H1 (cell line): Measurements from ENCODE around the gene TPRN. TPM values are rescaled to one million over a fixed set of nuclear protein-coding genes. Genes with fewer than 3 reads are reported as not detected.

ENCODE experiments used
- CTCF ChIA-PET: fragments of 300-600 bp; sonication (Branson Sonifier 250); formaldehyde crosslinking; loops from one replicate; lab custom pipeline; 2021; ENCODE audit not compliant: partially characterized antibody; lab: Charles Lee
- POLR2A ChIA-PET: fragments of 300-600 bp; sonication (Branson Sonifier 250); formaldehyde crosslinking; loops from one replicate; lab custom pipeline; 2021; ENCODE audit warnings: inconsistent platforms; ENCODE audit not compliant: partially characterized antibody; lab: Charles Lee
- DNase-seq, 2 experiments: peaks; one replicate each; pipeline versions ENCODE4 v3.0.0 to v3.0.0-alpha.2; 2010 to 2022; ENCODE audit warnings: low spot score in 2 of 2, low read depth in 1 of 2, mixed read lengths in 1 of 2
- FAIRE-seq: peaks from 2 replicates; lab custom pipeline; 2011; peaks lifted over from hg19 to GRCh38; lab: Jason Lieb, UNC
- H2AFZ ChIP-seq: 2 replicates; pipeline ENCODE4 v1.8.1; 2012; ENCODE audit warnings: low read length, inconsistent platforms
- H2AK5ac ChIP-seq: 2 replicates; pipeline ENCODE4 v1.6.1; 2013; ENCODE audit warnings: low read depth, low read length
- H2BK120ac ChIP-seq: replicated peaks from 2 replicates; pipeline ENCODE3; 2013; ENCODE audit warnings: low read depth, low read length, inconsistent platforms
- H2BK12ac ChIP-seq: 2 replicates; pipeline ENCODE4 v1.6.1; 2013; ENCODE audit warnings: low read depth, low read length
- H2BK15ac ChIP-seq: 2 replicates; pipeline ENCODE4 v1.6.1; 2013; ENCODE audit warnings: low read length
- H2BK20ac ChIP-seq: 2 replicates; pipeline ENCODE4 v1.6.1; 2013; ENCODE audit warnings: low read length
- H2BK5ac ChIP-seq: 2 replicates; pipeline ENCODE4 v1.6.1; 2013; ENCODE audit warnings: low read depth, low read length
- H3K14ac ChIP-seq: 2 replicates; pipeline ENCODE4 v1.6.1; 2013; ENCODE audit warnings: inconsistent platforms; ENCODE audit not compliant: insufficient read length
- H3K18ac ChIP-seq: 2 replicates; pipeline ENCODE4 v1.6.1; 2013; ENCODE audit warnings: low read length; ENCODE audit errors: extremely low read depth
- H3K23ac ChIP-seq: 2 replicates; pipeline ENCODE4 v1.6.1; 2013; ENCODE audit warnings: inconsistent platforms; ENCODE audit not compliant: insufficient read length
- H3K23me2 ChIP-seq: 2 replicates; pipeline ENCODE4 v1.6.1; 2013; ENCODE audit warnings: low read depth, low read length
- H3K27ac ChIP-seq: 2 replicates; pipeline ENCODE4 v1.6.1; 2011; ENCODE audit warnings: low read depth, low read length, inconsistent platforms
- H3K27me3 ChIP-seq, 4 experiments: replicated peaks in 1 of 4; 1 replicate in 1 of 4; 2 replicates in 3 of 4; pipeline versions ENCODE4 v1.6.1 to v1.8.1; 2011 to 2013; ENCODE audit warnings: low read length in 3 of 4, mild to moderate bottlenecking in 3 of 4, inconsistent platforms in 2 of 4, mixed read lengths in 2 of 4, moderate library complexity in 1 of 4; ENCODE audit not compliant: control insufficient read depth in 3 of 4, insufficient read depth in 3 of 4; ENCODE audit errors: extremely low read depth in 1 of 4
- H3K36me3 ChIP-seq, 4 experiments: 2 replicates each; pipeline versions ENCODE4 v1.6.1 to v1.8.1; 2011 to 2013; ENCODE audit warnings: mild to moderate bottlenecking in 4 of 4, low read length in 3 of 4, moderate library complexity in 2 of 4, control low read depth in 1 of 4, inconsistent platforms in 1 of 4; ENCODE audit not compliant: insufficient read depth in 4 of 4, control insufficient read depth in 2 of 4
- H3K4ac ChIP-seq: replicated peaks from 2 replicates; pipeline ENCODE3; 2013; ENCODE audit warnings: low read length, low read depth, mixed read lengths, inconsistent platforms; ENCODE audit not compliant: insufficient read length
- H3K4me1 ChIP-seq, 4 experiments: replicated peaks in 1 of 4; 1 replicate in 1 of 4; 2 replicates in 3 of 4; pipeline versions ENCODE4 v1.6.1 to v1.8.1; 2011 to 2013; ENCODE audit warnings: low read length in 3 of 4, inconsistent platforms in 2 of 4, mixed read lengths in 1 of 4; ENCODE audit not compliant: insufficient read depth in 4 of 4, control insufficient read depth in 3 of 4
- H3K4me2 ChIP-seq, 2 experiments: 2 replicates each; pipeline versions ENCODE4 v1.6.1 to v1.8.1; 2011 to 2013; ENCODE audit warnings: low read depth in 2 of 2, low read length in 2 of 2, control low read depth in 1 of 2, inconsistent platforms in 1 of 2, mild to moderate bottlenecking in 1 of 2; ENCODE audit not compliant: insufficient read depth in 1 of 2
- H3K4me3 ChIP-seq, 4 experiments: fragments of 200-600, 300-600 bp in 1 of 4; sonication (generic), shearing (Covaris generic), sonication (Bioruptor Twin) in 1 of 4; 2 replicates each; pipeline versions ENCODE4 v1.5.1 to v1.8.1; 2011 to 2016; ENCODE audit warnings: low read length in 4 of 4, low read depth in 3 of 4, control low read depth in 2 of 4, inconsistent platforms in 2 of 4, mild to moderate bottlenecking in 2 of 4, mixed read lengths in 1 of 4, moderate library complexity in 1 of 4; ENCODE audit not compliant: insufficient read depth in 2 of 4; ENCODE audit errors: extremely low read depth in 1 of 4
- H3K56ac ChIP-seq: replicated peaks from 2 replicates; pipeline ENCODE3; 2013; ENCODE audit warnings: low read depth, mild to moderate bottlenecking, mixed read lengths, low read length, inconsistent platforms; ENCODE audit not compliant: insufficient read length
- H3K79me1 ChIP-seq: 2 replicates; pipeline ENCODE4 v1.6.1; 2013; ENCODE audit warnings: low read depth, low read length, control low read depth
- H3K79me2 ChIP-seq, 2 experiments: 2 replicates each; pipeline versions ENCODE4 v1.6.1 to v1.8.1; 2012 to 2013; ENCODE audit warnings: low read length in 2 of 2, mild to moderate bottlenecking in 2 of 2, inconsistent platforms in 1 of 2; ENCODE audit not compliant: insufficient read depth in 2 of 2, control insufficient read depth in 1 of 2
- H3K9ac ChIP-seq, 4 experiments: replicated peaks in 1 of 4; 1 replicate in 1 of 4; 2 replicates in 3 of 4; pipeline versions ENCODE4 v1.6.1 to v1.8.1; 2011 to 2013; ENCODE audit warnings: low read depth in 3 of 4, low read length in 3 of 4, control low read depth in 2 of 4, mild to moderate bottlenecking in 2 of 4, moderate library complexity in 2 of 4, inconsistent platforms in 1 of 4; ENCODE audit errors: extremely low read depth in 1 of 4
- H3K9me3 ChIP-seq, 2 experiments: 2 replicates each; pipeline versions ENCODE4 v1.6.1 to v1.8.1; 2012 to 2013; ENCODE audit warnings: mild to moderate bottlenecking in 2 of 2, moderate library complexity in 2 of 2, control low read depth in 1 of 2, inconsistent platforms in 1 of 2, low read depth in 1 of 2, low read length in 1 of 2, mixed read lengths in 1 of 2; ENCODE audit not compliant: insufficient read depth in 2 of 2
- H4K20me1 ChIP-seq, 2 experiments: replicated peaks in 1 of 2; 2 replicates each; pipeline versions ENCODE3 to v1.8.1; 2011 to 2013; ENCODE audit warnings: inconsistent platforms in 2 of 2, low read length in 2 of 2, mild to moderate bottlenecking in 1 of 2; ENCODE audit not compliant: insufficient read depth in 2 of 2, control insufficient read depth in 1 of 2
- H4K5ac ChIP-seq: 2 replicates; pipeline ENCODE4 v1.6.1; 2013; ENCODE audit warnings: low read length, low read depth, mixed read lengths, inconsistent platforms; ENCODE audit not compliant: insufficient read length
- H4K8ac ChIP-seq: 2 replicates; pipeline ENCODE4 v1.8.0; 2013; ENCODE audit warnings: mild to moderate bottlenecking, moderate library complexity, low read length, inconsistent platforms; ENCODE audit not compliant: insufficient read depth; ENCODE audit errors: extremely low read depth
- H4K91ac ChIP-seq: replicated peaks from 2 replicates; pipeline ENCODE3; 2013; ENCODE audit warnings: low read length, mixed read lengths, inconsistent platforms; ENCODE audit not compliant: insufficient read length
- JUND ChIP-seq: IDR thresholded peaks from 2 replicates; pipeline ENCODE4 v1.6.1; 2011; ENCODE audit warnings: mild to moderate bottlenecking, improper control_type of control experiment, low read length
- POU5F1 ChIP-seq: IDR thresholded peaks from 2 replicates; pipeline ENCODE4 v1.6.1; 2011; ENCODE audit warnings: low read depth, mild to moderate bottlenecking, low read length, moderate library complexity
- RBBP5 ChIP-seq: IDR thresholded peaks from 2 replicates; pipeline ENCODE4 v1.7.1; 2012; ENCODE audit warnings: low read depth, mild to moderate bottlenecking, inconsistent platforms, low read length, moderate library complexity, borderline replicate concordance
- SAP30 ChIP-seq: fragments of 300-600 bp; sonication (generic); IDR thresholded peaks from 2 replicates; pipeline ENCODE4 v1.7.1; 2012; ENCODE audit warnings: low read length, moderate library complexity, mild to moderate bottlenecking, inconsistent platforms; ENCODE audit not compliant: insufficient read depth, insufficient replicate concordance
- TAF7 ChIP-seq: optimal IDR thresholded peaks from 2 replicates; pipeline ENCODE3; 2011; ENCODE audit warnings: low read depth, mild to moderate bottlenecking, inconsistent platforms, low read length, moderate library complexity, borderline replicate concordance
- YY1 ChIP-seq: IDR thresholded peaks from 2 replicates; pipeline ENCODE4 v1.6.1; 2011; ENCODE audit warnings: low read depth, mild to moderate bottlenecking, low read length
- WGBS, 2 experiments: shearing (Covaris generic) in 1 of 2; methylation state at CpG; one replicate each; pipeline versions ENCODE4 v1.1.6 to v1.1.7; 2013 to 2015; ENCODE audit warnings: low lambda C conversion rate in 2 of 2, mixed read lengths in 2 of 2, inconsistent platforms in 1 of 2, low coverage in 1 of 2, missing lambda C conversion rate in 1 of 2; ENCODE audit not compliant: insufficient replicate concordance in 2 of 2, insufficient coverage in 1 of 2, insufficient read length in 1 of 2; ENCODE audit errors: extremely low coverage in 1 of 2, missing lambda C conversion rate in 1 of 2; 5-methylcytosine and 5-hydroxymethylcytosine counted together
- polyA plus RNA-seq, 7 experiments: library from polyadenylated mRNA; depleted of rRNA in 3 of 7; stranded (reverse) in 5 of 7; unstranded in 2 of 7; fragments of >200 nt in 5 of 7; fragments of 200-250 nt in 2 of 7; gene quantifications; 1 replicate in 5 of 7; 2 replicates in 1 of 7; 4 replicates in 1 of 7; pipeline versions ENCODE4 v1.2.1 to v1.2.3, GENCODE V29; 2011 to 2013; ENCODE audit warnings: missing spikeins in 2 of 7, mixed read lengths in 2 of 7
- total RNA-seq: library from RNA; stranded (reverse); fragmentation: NEBNext Ultra II Directional; extraction: Animal tissue kit (Norgen Biotek cat#: 25700); gene quantifications from 2 replicates; pipeline ENCODE4 v1.2.1, GENCODE V29; 2021

TPRN gene
- total and polyA plus RNA-seq, 2 of the 8 experiments (the other 6 are each of a cell fraction or from before 2014, with no cell fraction given) = 9.7 to 23.2 TPM

GRCh38 chr9:137180491-137180890, 20.1 kb downstream of the TPRN start:
- FAIRE-seq = no peak
- CTCF ChIA-PET = interaction anchor here (1.0 to 1.5 kb wide), 7 partner anchors 9 to 117 kb away, joined by 3 to 5 read pairs (median 3); partner anchors contain the start of gene TMEM210
- TF ChIP-seq TAF7 = no peak
- no peak for TF ChIP-seq SAP30
- TF ChIP-seq JUND = no peak
- no peak for TF ChIP-seq RBBP5
- no peak for TF ChIP-seq POU5F1
- no peak for TF ChIP-seq YY1

More at GRCh38 chr9:137180491-137180890, 20.1 kb downstream of the TPRN start:
- H3K4me1 ChIP-seq = peaks cover 0 to 2% (median under 1%) of the 10 kb centered on the region in 4 experiments; a peak in 2 of 7 replicates
- no peak overlapping the region for H3K4me3 ChIP-seq
- peaks cover 0 to 40% (median 10%) of the 10 kb centered on the region in 4 experiments; a peak in 7 of 8 replicates for H3K36me3 ChIP-seq
- no peak overlapping the region for H2BK120ac ChIP-seq
- POLR2A ChIA-PET = interaction anchor here (0.7 to 1.6 kb wide), 6 partner anchors 8 to 102 kb away, joined by 3 to 9 read pairs (median 3); partner anchors contain the start of genes ANAPC2 and SSNA1
- 97% methylated on average over 17 of the region's 20 CpGs; no CpG with 5 or more reads in 1 of the 2 experiments for WGBS, 2 experiments
- no peak overlapping the region for H3K56ac ChIP-seq
- H3K4ac ChIP-seq = no peak overlapping the region
- H4K5ac ChIP-seq = no peak overlapping the region
- H2BK20ac ChIP-seq = no peak overlapping the region
- H4K8ac ChIP-seq = peak overlapping the region; percentile 51; the same call in 1 of the 2 replicates
- H2BK12ac ChIP-seq = no peak overlapping the region
- no peak overlapping the region for H2AFZ ChIP-seq
- H2BK15ac ChIP-seq = no peak overlapping the region
- H3K79me2 ChIP-seq = no peaks in the 10 kb centered on the region
- no peak overlapping the region for H4K91ac ChIP-seq
- H3K14ac ChIP-seq = no peak overlapping the region
- no peak overlapping the region for H3K23ac ChIP-seq
- no peaks in the 10 kb centered on the region; the same call in none of the 2 replicates for H3K79me1 ChIP-seq
- no peaks in the 10 kb centered on the region for H3K9me3 ChIP-seq
- H3K27ac ChIP-seq = no peak overlapping the region
- no peak overlapping the region for H3K4me2 ChIP-seq
- H4K20me1 ChIP-seq = peaks cover 2 to 24% of the 10 kb centered on the region in 2 experiments
- H3K18ac ChIP-seq = no peak overlapping the region
- H2BK5ac ChIP-seq = no peak overlapping the region
- no peaks in the 10 kb centered on the region for H3K23me2 ChIP-seq
- H2AK5ac ChIP-seq = no peak overlapping the region
- H3K9ac ChIP-seq = no peak overlapping the region
- no peak for DNase-seq
- H3K27me3 ChIP-seq = no peaks in the 10 kb centered on the region; a peak in 2 of 7 replicates
